ENCODE measurements around the gene MAD1L1.

DNA sequence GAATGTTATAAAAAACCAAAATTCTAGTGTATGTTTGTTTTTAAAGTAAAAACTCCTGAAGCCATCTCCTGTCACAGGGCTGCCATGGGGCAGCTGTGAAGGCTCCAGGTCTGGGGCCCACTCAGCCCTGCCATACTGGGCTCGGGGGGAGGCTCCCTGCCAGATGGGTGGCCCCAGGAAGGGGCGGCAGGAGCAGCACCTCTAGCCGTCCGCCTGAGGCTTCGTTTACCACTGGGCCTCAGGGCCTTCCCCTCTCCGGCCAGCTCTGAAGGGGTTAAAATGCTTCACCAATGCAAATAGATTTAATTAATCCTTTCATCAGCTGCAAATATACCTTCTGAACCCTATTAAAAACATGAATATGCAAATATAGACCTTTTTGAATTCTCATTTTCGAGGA, 423.7 kb downstream of the MAD1L1 start:
- TF ChIP-seq OSR1 (CRISPR knock-in tag; IDR thresholded peaks at IDR 0.05) (no peak), GLIS3 (CRISPR knock-in tag; IDR thresholded peaks at IDR 0.05) (no peak), ZNF70 (CRISPR knock-in tag; IDR thresholded peaks at IDR 0.05) (no peak), RARB (CRISPR knock-in tag; IDR thresholded peaks at IDR 0.05) (no peak), ISL1 (CRISPR knock-in tag; IDR thresholded peaks at IDR 0.05) (no peak), ARNTL (CRISPR knock-in tag; IDR thresholded peaks at IDR 0.05; ENCODE audit: borderline replicate concordance, low read depth) (no peak), ZFP3 (CRISPR knock-in tag; IDR thresholded peaks at IDR 0.05) (no peak), SNAI2 (CRISPR knock-in tag; IDR thresholded peaks at IDR 0.05) (no peak)
- TF ChIP-seq, protein P1, sequence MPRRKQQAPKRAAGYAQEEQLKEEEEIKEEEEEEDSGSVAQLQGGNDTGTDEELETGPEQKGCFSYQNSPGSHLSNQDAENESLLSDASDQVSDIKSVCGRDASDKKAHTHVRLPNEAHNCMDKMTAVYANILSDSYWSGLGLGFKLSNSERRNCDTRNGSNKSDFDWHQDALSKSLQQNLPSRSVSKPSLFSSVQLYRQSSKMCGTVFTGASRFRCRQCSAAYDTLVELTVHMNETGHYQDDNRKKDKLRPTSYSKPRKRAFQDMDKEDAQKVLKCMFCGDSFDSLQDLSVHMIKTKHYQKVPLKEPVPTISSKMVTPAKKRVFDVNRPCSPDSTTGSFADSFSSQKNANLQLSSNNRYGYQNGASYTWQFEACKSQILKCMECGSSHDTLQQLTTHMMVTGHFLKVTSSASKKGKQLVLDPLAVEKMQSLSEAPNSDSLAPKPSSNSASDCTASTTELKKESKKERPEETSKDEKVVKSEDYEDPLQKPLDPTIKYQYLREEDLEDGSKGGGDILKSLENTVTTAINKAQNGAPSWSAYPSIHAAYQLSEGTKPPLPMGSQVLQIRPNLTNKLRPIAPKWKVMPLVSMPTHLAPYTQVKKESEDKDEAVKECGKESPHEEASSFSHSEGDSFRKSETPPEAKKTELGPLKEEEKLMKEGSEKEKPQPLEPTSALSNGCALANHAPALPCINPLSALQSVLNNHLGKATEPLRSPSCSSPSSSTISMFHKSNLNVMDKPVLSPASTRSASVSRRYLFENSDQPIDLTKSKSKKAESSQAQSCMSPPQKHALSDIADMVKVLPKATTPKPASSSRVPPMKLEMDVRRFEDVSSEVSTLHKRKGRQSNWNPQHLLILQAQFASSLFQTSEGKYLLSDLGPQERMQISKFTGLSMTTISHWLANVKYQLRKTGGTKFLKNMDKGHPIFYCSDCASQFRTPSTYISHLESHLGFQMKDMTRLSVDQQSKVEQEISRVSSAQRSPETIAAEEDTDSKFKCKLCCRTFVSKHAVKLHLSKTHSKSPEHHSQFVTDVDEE (CRISPR knock-in tag; IDR thresholded peaks at IDR 0.05), result no peak
- TF ChIP-seq, protein P2, sequence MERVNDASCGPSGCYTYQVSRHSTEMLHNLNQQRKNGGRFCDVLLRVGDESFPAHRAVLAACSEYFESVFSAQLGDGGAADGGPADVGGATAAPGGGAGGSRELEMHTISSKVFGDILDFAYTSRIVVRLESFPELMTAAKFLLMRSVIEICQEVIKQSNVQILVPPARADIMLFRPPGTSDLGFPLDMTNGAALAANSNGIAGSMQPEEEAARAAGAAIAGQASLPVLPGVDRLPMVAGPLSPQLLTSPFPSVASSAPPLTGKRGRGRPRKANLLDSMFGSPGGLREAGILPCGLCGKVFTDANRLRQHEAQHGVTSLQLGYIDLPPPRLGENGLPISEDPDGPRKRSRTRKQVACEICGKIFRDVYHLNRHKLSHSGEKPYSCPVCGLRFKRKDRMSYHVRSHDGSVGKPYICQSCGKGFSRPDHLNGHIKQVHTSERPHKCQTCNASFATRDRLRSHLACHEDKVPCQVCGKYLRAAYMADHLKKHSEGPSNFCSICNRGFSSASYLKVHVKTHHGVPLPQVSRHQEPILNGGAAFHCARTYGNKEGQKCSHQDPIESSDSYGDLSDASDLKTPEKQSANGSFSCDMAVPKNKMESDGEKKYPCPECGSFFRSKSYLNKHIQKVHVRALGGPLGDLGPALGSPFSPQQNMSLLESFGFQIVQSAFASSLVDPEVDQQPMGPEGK (CRISPR knock-in tag; IDR thresholded peaks at IDR 0.05; ENCODE audit: borderline replicate concordance), result no peak
- TF ChIP-seq, protein P3, sequence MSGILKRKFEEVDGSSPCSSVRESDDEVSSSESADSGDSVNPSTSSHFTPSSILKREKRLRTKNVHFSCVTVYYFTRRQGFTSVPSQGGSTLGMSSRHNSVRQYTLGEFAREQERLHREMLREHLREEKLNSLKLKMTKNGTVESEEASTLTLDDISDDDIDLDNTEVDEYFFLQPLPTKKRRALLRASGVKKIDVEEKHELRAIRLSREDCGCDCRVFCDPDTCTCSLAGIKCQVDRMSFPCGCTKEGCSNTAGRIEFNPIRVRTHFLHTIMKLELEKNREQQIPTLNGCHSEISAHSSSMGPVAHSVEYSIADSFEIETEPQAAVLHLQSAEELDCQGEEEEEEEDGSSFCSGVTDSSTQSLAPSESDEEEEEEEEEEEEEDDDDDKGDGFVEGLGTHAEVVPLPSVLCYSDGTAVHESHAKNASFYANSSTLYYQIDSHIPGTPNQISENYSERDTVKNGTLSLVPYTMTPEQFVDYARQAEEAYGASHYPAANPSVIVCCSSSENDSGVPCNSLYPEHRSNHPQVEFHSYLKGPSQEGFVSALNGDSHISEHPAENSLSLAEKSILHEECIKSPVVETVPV (CRISPR knock-in tag; IDR thresholded peaks at IDR 0.05), result no peak

Data from SK-N-SH treated with all-trans-retinoic acid at 6 μM for 48 hours (cell line).